Parathyroid adenoma (tissue), 2 donors: Measurements from ENCODE around the gene ARPC1B.
"Not testable (repeated sequence)": the region's sequence is repeated elsewhere in the genome, so short reads cannot be mapped to it uniquely, and the experiment has no call there.

Source experiments
- H2AFZ ChIP-seq: fragments of 300-600 bp; sonication (generic); one replicate; pipeline ENCODE4 v1.7.0; 2017; ENCODE audit warnings: antibody characterized with exemption, mild to moderate bottlenecking
- H3K27ac ChIP-seq: fragments of 300-600 bp; sonication (generic); one replicate; pipeline ENCODE4 v1.7.0; 2017
- H3K27me3 ChIP-seq: fragments of 300-600 bp; sonication (generic); one replicate; pipeline ENCODE4 v1.7.0; 2017; ENCODE audit warnings: low read length; ENCODE audit not compliant: control insufficient read depth, insufficient read depth
- H3K36me3 ChIP-seq: fragments of 300-600 bp; sonication (generic); one replicate; pipeline ENCODE4 v1.7.0; 2017; ENCODE audit warnings: low read length; ENCODE audit not compliant: control insufficient read depth, insufficient read depth
- H3K4me1 ChIP-seq: fragments of 300-600 bp; sonication (generic); one replicate; pipeline ENCODE4 v1.7.0; 2017; ENCODE audit warnings: control low read depth
- H3K4me2 ChIP-seq: fragments of 300-600 bp; sonication (generic); one replicate; pipeline ENCODE4 v1.7.0; 2017; ENCODE audit warnings: low read length
- H3K4me3 ChIP-seq: fragments of 300-600 bp; sonication (generic); one replicate; pipeline ENCODE4 v1.7.0; 2017; ENCODE audit warnings: low read depth, low read length
- H3K79me2 ChIP-seq: fragments of 300-600 bp; sonication (generic); one replicate; pipeline ENCODE4 v1.7.0; 2017; ENCODE audit warnings: control low read depth
- H3K9ac ChIP-seq: fragments of 300-600 bp; sonication (generic); one replicate; pipeline ENCODE4 v1.7.0; 2017; ENCODE audit warnings: mild to moderate bottlenecking
- H3K9me3 ChIP-seq: fragments of 300-600 bp; sonication (generic); one replicate; pipeline ENCODE4 v1.7.0; 2017; ENCODE audit warnings: low read length; ENCODE audit not compliant: control insufficient read depth
- TF ChIP-seq, protein P1 (sequence below): fragments of 300-600 bp; sonication (generic); IDR thresholded peaks from one replicate; pipeline ENCODE4 v1.7.0; 2017; ENCODE audit warnings: antibody characterized with exemption, mild to moderate bottlenecking
- donor health status: primary hyperparathyroidism.

ARPC1B gene

DNA sequence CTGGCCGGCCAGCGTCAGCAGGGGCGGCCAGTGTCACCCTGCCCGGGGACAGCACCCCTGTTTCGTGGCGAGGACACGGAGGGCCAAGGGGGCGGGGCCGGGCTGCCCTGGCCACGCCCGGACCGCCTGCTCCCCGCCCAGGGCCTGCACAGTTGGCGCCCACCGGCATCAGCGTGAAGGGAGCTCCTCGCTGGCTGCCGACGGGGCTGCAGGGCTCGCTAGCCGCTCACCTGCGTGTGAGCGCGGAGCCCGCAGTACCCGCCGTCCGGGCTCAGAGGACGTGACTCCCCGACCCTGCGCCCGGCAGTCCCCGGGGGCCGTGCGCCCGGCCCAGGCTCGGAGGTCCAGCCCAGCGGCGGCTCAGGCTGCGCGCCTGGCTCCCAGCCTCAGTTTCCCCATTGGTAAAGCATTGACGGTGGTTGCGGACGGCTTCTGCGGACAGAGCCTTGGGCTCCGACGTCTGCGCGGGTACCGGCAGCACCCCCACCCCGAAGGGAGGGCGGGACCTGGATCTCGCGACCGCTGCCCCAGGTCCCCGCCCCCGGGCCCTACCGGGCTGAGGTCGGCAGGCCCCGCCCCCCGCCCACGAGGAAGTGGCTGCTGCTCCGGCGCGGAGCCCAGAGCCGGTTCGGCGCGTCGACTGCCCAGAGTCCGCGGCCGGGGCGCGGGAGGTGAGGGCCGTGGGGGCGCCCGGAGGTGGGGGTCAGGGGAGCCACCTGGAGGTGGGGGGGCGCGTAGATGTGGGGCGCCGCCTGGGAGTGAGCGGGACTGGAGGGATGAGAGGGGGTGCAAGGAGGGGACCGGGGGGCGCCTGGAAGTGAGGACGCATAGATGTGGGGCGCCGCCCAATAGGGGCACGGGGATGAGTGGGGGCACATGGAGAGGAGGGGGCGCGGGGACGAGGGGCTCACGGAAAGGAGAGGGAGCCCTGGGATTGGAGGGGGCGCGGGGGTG is at the start of gene ARPC1B:
Gene ARPC1B (plus strand): TSS at position 620 of the 954 bp plus-strand sequence. CDS start 10,985 bp downstream, outside the sequence.
- no peak within 1 kb of the TSS for H3K9ac ChIP-seq
- peak within 1 kb of the TSS; percentile 62 for H3K4me3 ChIP-seq
- no peaks in the 10 kb centered on the region for H3K27me3 ChIP-seq
- no peaks in the 10 kb centered on the region for H3K79me2 ChIP-seq
- H3K27ac ChIP-seq, result peak within 1 kb of the TSS; percentile 64
- peak within 1 kb of the TSS; percentile 94 for H2AFZ ChIP-seq
- no peaks in the 10 kb centered on the region for H3K36me3 ChIP-seq
- H3K4me2 ChIP-seq, result peak within 1 kb of the TSS; percentile 63
- TF ChIP-seq, protein P1, sequence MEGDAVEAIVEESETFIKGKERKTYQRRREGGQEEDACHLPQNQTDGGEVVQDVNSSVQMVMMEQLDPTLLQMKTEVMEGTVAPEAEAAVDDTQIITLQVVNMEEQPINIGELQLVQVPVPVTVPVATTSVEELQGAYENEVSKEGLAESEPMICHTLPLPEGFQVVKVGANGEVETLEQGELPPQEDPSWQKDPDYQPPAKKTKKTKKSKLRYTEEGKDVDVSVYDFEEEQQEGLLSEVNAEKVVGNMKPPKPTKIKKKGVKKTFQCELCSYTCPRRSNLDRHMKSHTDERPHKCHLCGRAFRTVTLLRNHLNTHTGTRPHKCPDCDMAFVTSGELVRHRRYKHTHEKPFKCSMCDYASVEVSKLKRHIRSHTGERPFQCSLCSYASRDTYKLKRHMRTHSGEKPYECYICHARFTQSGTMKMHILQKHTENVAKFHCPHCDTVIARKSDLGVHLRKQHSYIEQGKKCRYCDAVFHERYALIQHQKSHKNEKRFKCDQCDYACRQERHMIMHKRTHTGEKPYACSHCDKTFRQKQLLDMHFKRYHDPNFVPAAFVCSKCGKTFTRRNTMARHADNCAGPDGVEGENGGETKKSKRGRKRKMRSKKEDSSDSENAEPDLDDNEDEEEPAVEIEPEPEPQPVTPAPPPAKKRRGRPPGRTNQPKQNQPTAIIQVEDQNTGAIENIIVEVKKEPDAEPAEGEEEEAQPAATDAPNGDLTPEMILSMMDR, result no peak
- no peaks in the 10 kb centered on the region for H3K9me3 ChIP-seq
- peaks cover 5% of the 10 kb centered on the region for H3K4me1 ChIP-seq

DNA sequence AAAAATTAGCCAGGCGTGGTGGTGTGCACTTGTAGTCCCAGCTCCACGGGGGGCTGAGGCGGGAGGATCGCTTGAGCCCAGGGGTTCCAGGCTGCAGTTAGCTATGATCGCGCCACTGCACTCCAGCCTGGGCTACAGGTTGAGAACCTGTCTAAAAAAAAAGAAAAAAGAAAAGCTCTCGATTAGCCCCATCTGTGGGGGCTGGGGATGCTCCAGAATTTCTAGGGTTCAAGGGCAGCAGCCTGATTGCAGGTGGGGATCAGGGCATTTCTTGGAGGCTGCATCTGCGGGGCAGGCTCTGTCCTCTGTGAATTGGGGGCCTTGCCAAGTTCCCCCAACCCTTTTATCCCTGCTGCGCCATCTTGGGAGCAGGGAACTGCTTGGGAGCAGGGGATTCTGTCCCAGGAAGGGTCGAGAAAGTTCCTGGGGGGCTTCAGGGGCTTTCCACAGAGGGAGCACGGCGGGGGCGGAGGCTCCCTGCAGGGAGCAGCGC is 49.5 kb upstream of the ARPC1B start:
- H3K4me3 ChIP-seq, result peak overlapping the region; percentile 98

DNA sequence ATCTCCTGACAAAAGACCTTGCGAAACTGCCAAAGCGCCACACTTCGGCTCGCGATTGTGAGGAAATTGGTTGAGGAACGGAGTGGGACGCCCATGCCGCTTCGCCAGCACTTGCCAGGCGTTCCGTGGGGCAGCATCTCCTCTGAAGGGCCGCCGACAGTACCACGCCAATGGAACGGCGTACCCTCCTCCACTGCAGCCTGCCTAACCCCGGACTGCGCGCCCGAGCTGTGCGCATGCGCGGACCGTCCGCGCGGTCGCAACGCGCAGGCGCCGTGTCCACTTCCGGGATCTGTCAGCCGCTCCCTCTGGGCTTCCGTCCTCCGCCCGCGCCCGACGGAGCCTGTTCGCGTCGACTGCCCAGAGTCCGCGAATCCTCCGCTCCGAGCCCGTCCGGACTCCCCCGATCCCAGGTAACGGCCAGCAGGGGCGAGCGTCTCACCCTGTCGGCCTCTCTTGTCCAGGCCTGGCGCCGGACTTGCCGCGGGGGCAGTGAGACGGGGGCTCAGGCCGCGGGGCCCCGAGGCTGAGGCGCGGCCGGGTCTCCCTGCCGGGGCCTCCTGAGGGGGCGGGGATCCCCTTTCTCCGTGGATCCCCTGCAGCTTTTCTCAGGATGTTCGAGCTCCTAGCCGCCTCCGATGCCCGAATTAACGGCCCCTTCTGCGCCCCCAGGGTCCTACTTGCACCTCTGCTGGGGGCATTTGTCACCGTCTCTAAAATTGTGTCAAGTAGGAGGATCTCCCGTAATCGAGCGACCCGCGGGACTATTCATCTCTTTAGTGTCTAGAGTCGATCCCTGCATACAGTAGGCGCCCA is 48.7 kb upstream of the ARPC1B start, which contains the start of gene ARPC1A:
Gene ARPC1A (plus strand): TSS at position 307 of the 816 bp plus-strand sequence. CDS start 7,456 bp downstream, outside the sequence.
- Histone ChIP-seq H3K4me2 (peak within 1 kb of the TSS; percentile 56), H3K27ac (peak within 1 kb of the TSS; percentile 67), H3K4me3 (peak within 1 kb of the TSS; percentile 98), H3K4me1 (peaks cover 14% of the 10 kb centered on the region), H3K9me3 (no peaks in the 10 kb centered on the region), H3K9ac (peak within 1 kb of the TSS; percentile 86), H3K27me3 (no peaks in the 10 kb centered on the region), H2AFZ (peak within 1 kb of the TSS; percentile 99), H3K79me2 (peaks cover 32% of the 10 kb centered on the region), H3K36me3 (no peaks in the 10 kb centered on the region)
- TF ChIP-seq, protein P1, result peak; percentile 18

More for the DNA sequence above, 49.5 kb upstream of the ARPC1B start:
- H3K4me1 ChIP-seq, result peaks cover 14% of the 10 kb centered on the region
- H3K27me3 ChIP-seq, result no peaks in the 10 kb centered on the region
- no peaks in the 10 kb centered on the region for H3K9me3 ChIP-seq
- peak overlapping the region; percentile 99 for H2AFZ ChIP-seq
- TF ChIP-seq, protein P1, result no peak
- peak overlapping the region; percentile 67 for H3K27ac ChIP-seq
- H3K79me2 ChIP-seq, result peaks cover 32% of the 10 kb centered on the region
- peak overlapping the region; percentile 56 for H3K4me2 ChIP-seq
- peak overlapping the region; percentile 34 for H3K9ac ChIP-seq
- no peaks in the 10 kb centered on the region for H3K36me3 ChIP-seq

DNA sequence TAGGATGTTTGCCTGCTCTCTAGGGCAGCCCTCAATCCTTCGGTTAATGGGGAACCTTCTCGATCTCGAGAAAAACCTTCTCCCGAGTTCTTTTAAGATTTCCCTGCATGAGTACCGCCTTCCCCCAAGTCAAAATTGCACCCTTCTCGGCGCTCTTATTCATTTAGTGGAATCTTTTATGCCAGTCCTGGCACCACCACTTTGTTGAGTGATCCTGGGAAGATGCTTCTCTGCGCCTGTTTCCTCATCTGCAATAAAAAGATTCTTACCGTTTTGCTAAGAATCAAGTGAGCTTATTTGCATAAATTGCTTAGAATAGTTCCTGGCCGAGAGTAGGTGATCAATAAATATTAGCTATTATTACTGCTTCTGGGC is 48.1 kb upstream of the ARPC1B start:
- Histone ChIP-seq H3K36me3 (no peaks in the 10 kb centered on the region), H3K4me3 (peak overlapping the region; percentile 98), H3K4me1 (peaks cover 14% of the 10 kb centered on the region), H3K79me2 (peaks cover 35% of the 10 kb centered on the region), H3K9me3 (no peaks in the 10 kb centered on the region), H3K9ac (peak overlapping the region; percentile 86), H3K4me2 (peak overlapping the region; percentile 56), H2AFZ (peak overlapping the region; percentile 99), H3K27me3 (no peaks in the 10 kb centered on the region), H3K27ac (no peak overlapping the region)
- TF ChIP-seq, protein P1, result no peak

DNA sequence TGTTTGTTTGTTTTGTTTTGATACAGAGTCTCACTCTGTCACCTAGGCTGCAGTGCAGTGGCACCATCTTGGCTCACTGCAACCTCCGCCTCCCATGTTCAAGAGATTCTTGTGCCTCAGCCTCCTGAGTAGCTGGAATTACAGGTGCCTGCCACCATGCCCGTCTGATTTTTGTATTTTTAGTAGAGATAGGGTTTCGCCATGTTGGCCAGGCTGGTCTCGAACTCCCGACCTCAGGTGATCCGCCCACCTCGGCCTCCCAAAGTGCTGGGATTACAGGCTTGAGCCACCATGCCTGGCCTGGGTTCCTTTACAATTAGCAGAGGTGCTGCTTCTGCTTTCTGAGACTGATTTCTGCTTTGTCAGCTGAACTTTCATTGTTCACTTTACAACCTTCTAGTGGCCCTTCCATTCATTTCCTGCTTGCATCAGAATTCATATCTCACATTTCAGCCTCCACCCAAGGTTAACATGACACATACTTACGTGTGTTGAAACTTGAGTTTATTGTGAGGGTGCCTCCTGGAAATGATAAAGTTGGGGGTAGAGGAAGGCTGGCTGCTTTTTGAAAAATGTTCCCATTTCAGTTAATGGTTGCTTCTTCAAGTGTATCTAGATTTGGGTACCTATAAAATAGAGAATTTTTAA is 44.1 kb upstream of the ARPC1B start:
- not testable (repeated sequence) for H3K4me1 ChIP-seq, H2AFZ ChIP-seq, H3K9ac ChIP-seq, H3K27me3 ChIP-seq, H3K4me3 ChIP-seq, H3K9me3 ChIP-seq, H3K36me3 ChIP-seq, H3K27ac ChIP-seq, H3K4me2 ChIP-seq
- H3K79me2 ChIP-seq, result peaks cover 41% of the 10 kb centered on the region
